Fibroblast of lung (primary cell): Measurements from ENCODE around the gene RAPH1. TPM values are rescaled to one million over a fixed set of nuclear protein-coding genes. Genes with fewer than 3 reads are reported as not detected.

Experiments
- DNase-seq, 2 donors: peaks; one replicate each; pipeline versions ENCODE4 v3.0.0 to v3.0.0-alpha.2; 2010; ENCODE audit warnings: low read depth in 2 of 2
- H2AFZ ChIP-seq: 2 replicates; pipeline ENCODE4 v1.5.1; 2012; ENCODE audit warnings: low read length, control low read depth, inconsistent platforms
- H3K27ac ChIP-seq: 2 replicates; pipeline ENCODE4 v1.5.1; 2011; ENCODE audit warnings: low read length, control low read depth; ENCODE audit not compliant: insufficient read depth
- H3K27me3 ChIP-seq: 2 replicates; pipeline ENCODE4 v1.5.1; 2011; ENCODE audit warnings: mild to moderate bottlenecking, low read length; ENCODE audit not compliant: control insufficient read depth, insufficient read depth
- H3K36me3 ChIP-seq: 2 replicates; pipeline ENCODE4 v1.5.1; 2011; ENCODE audit warnings: low read length; ENCODE audit not compliant: control insufficient read depth, insufficient read depth
- H3K4me1 ChIP-seq: 2 replicates; pipeline ENCODE4 v1.5.1; 2011; ENCODE audit warnings: low read length; ENCODE audit not compliant: control insufficient read depth, insufficient read depth; ENCODE audit errors: extremely low read depth
- H3K4me2 ChIP-seq: 2 replicates; pipeline ENCODE4 v1.5.1; 2011; ENCODE audit warnings: low read length, control low read depth; ENCODE audit not compliant: insufficient read depth; ENCODE audit errors: extremely low read depth
- H3K4me3 ChIP-seq, 4 experiments: fragments of 200-600 bp in 1 of 4; sonication (generic) in 1 of 4; replicated peaks in 1 of 4; 2 replicates each; pipeline ENCODE4 v1.5.1; 2011 to 2016; ENCODE audit warnings: low read length in 4 of 4, low read depth in 3 of 4, mild to moderate bottlenecking in 3 of 4, control low read depth in 2 of 4, inconsistent platforms in 1 of 4, mixed read lengths in 1 of 4; ENCODE audit not compliant: insufficient read depth in 1 of 4; ENCODE audit errors: control extremely low read depth in 1 of 4
- H3K79me2 ChIP-seq: 2 replicates; pipeline ENCODE4 v1.5.1; 2012; ENCODE audit warnings: mild to moderate bottlenecking, low read length, inconsistent platforms; ENCODE audit not compliant: control insufficient read depth, insufficient read depth
- H3K9ac ChIP-seq: 2 replicates; pipeline ENCODE4 v1.5.1; 2011; ENCODE audit warnings: mild to moderate bottlenecking, low read length, control low read depth; ENCODE audit not compliant: insufficient read depth
- H3K9me3 ChIP-seq: 2 replicates; pipeline ENCODE4 v1.5.1; 2012; ENCODE audit warnings: low read depth, low read length; ENCODE audit not compliant: control insufficient read depth, insufficient read depth
- H4K20me1 ChIP-seq: 2 replicates; pipeline ENCODE4 v1.5.1; 2011; ENCODE audit warnings: low read length; ENCODE audit not compliant: control insufficient read depth, insufficient read depth; ENCODE audit errors: extremely low read depth
- EZH2 ChIP-seq: IDR thresholded peaks from 2 replicates; pipeline ENCODE4 v1.5.1; 2012; ENCODE audit warnings: low read length, control low read depth, mild to moderate bottlenecking; ENCODE audit errors: missing control alignments
- polyA plus RNA-seq, 2 donors: library from polyadenylated mRNA; depleted of rRNA in 1 of 2; stranded (reverse) in 1 of 2; unstranded in 1 of 2; fragments of >200 nt; gene quantifications; 2 replicates each; pipeline ENCODE4 v1.2.1, GENCODE V29; 2011 to 2012; ENCODE audit warnings: missing spikeins in 1 of 2
- total RNA-seq: library from RNA; depleted of rRNA; stranded (reverse); fragments of >200 nt; gene quantifications from 2 replicates; pipeline ENCODE4 v1.2.1, GENCODE V29; 2014
- TF ChIP-seq, protein P1 (sequence below), 2 donors: IDR thresholded peaks in 1 of 2; conservative IDR thresholded peaks in 1 of 2; 1 replicate in 1 of 2; 2 replicates in 1 of 2; pipeline ENCODE4 v1.5.1; 2011 to 2012; ENCODE audit warnings: low read length in 2 of 2, control low read depth in 1 of 2, inconsistent platforms in 1 of 2, low read depth in 1 of 2, mild to moderate bottlenecking in 1 of 2

The RAPH1 gene
- total and polyA plus RNA-seq, 2 donors (not counting 1 experiment from before 2014, with no cell fraction given): 14.1 to 21.1 TPM

DNA sequence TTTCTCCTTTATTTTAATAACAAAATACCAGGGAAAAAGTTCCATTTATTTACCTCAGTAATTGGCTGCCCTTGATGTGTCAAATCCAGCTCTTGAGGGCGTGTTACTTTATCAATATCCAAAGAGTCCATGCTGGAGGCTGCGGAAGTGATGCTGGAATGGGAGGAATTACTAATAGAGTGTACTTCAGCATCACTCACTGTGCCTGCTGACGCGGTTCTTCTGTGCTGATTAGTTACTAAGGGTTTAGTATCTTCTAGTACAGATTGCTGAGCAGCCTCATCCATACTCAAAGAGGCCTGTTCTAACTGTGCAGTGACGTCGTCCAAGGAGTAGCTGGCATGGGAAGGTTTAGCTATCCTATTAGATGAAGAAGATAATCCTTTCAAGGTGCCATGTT lies 45.6 kb downstream of the RAPH1 start:
- H2AFZ ChIP-seq: no peak overlapping the region
- H3K79me2 ChIP-seq: no peaks in the 10 kb centered on the region
- peaks cover 7% of the 10 kb centered on the region for H3K4me1 ChIP-seq
- peaks cover 1% of the 10 kb centered on the region for H3K36me3 ChIP-seq
- no peak for TF ChIP-seq EZH2
- TF ChIP-seq, protein P1, sequence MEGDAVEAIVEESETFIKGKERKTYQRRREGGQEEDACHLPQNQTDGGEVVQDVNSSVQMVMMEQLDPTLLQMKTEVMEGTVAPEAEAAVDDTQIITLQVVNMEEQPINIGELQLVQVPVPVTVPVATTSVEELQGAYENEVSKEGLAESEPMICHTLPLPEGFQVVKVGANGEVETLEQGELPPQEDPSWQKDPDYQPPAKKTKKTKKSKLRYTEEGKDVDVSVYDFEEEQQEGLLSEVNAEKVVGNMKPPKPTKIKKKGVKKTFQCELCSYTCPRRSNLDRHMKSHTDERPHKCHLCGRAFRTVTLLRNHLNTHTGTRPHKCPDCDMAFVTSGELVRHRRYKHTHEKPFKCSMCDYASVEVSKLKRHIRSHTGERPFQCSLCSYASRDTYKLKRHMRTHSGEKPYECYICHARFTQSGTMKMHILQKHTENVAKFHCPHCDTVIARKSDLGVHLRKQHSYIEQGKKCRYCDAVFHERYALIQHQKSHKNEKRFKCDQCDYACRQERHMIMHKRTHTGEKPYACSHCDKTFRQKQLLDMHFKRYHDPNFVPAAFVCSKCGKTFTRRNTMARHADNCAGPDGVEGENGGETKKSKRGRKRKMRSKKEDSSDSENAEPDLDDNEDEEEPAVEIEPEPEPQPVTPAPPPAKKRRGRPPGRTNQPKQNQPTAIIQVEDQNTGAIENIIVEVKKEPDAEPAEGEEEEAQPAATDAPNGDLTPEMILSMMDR (conservative IDR thresholded peaks at IDR 0.05 in 1 of 2, IDR thresholded peaks at IDR 0.05 in 1 of 2; ENCODE audit: low read depth in 1 of 2, low read length in 2 of 2): no peak
- no peaks in the 10 kb centered on the region for H3K27me3 ChIP-seq
- no peak overlapping the region for H3K9ac ChIP-seq
- H3K4me3 ChIP-seq: no peak overlapping the region
- H3K4me2 ChIP-seq: no peak overlapping the region
- no peak for DNase-seq
- no peak overlapping the region for H3K27ac ChIP-seq
- no peaks in the 10 kb centered on the region for H4K20me1 ChIP-seq
- no peaks in the 10 kb centered on the region for H3K9me3 ChIP-seq

DNA sequence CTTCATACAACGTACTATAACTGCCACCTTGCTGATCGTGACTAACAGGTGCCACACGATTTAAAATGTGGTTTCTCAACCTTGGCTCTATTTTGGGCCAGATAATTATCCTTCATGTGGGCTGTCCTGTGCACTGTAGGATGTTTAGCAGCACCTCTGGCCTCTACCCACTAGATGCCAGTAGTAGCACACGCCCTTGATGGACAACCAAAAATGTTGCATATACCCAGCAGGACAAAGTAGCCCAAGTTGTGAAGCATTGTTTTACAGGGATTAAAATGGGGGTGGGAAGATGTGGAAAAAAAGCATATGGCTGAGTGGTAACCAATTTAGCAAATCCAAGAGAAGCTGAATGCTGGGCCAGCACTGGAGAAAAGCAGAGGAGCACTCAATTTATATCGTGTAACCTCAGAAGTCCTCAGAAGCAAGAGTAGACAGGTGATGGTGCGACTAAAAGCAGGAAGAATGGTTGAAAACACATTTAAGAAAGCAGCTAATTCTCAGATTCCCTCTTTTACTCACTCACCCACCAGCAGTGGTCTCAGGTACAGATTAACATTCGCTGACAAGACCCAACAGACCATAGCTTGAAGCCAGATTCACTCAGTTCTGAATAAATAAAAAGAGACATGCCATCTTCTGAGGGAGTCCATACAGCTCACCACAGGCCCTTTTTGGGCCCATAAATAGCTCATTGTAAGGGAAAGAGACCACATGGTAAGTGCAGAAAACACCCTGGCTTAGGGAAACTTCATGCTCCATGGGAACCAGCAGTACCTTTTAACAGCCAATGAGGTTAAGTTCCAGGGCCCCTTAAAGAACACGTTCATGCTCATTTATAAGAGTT lies 50.6 kb downstream of the RAPH1 start:
- no peaks in the 10 kb centered on the region for H4K20me1 ChIP-seq
- H3K36me3 ChIP-seq: peaks cover 3% of the 10 kb centered on the region
- peak; percentile 18 to 52 for DNase-seq
- no peaks in the 10 kb centered on the region for H3K27me3 ChIP-seq
- peaks cover 2% of the 10 kb centered on the region for H3K79me2 ChIP-seq
- H3K9ac ChIP-seq: no peak overlapping the region
- no peak overlapping the region for H3K4me2 ChIP-seq
- no peaks in the 10 kb centered on the region for H3K9me3 ChIP-seq
- TF ChIP-seq, protein P1 (conservative IDR thresholded peaks at IDR 0.05 in 1 of 2, IDR thresholded peaks at IDR 0.05 in 1 of 2; ENCODE audit: low read depth in 1 of 2, low read length in 2 of 2): peak; percentile 53 to 56
- TF ChIP-seq EZH2: no peak
- no peak overlapping the region for H3K4me3 ChIP-seq
- no peak overlapping the region for H3K27ac ChIP-seq
- H3K4me1 ChIP-seq: no peaks in the 10 kb centered on the region
- H2AFZ ChIP-seq: no peak overlapping the region

DNA sequence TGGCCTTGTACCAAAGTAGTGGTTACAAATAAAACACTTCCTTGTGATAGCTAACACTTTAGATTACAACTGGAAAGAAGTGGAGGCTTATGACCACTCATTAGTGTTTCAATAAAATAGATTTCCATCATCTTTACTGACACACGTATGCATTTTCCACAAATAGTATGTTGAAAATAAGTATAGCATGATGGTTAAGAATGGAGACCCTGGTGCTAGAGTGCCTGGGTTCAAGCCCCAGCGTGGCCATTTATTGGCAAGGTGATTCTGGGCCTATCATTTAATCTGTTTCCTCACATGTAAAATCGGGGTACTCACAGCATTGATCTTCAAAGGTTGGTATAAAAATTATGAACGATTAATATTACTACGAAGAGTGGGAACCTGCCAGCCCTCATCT lies 54.5 kb downstream of the RAPH1 start:
- no peak for DNase-seq
- Histone ChIP-seq H3K79me2 (peaks cover 2% of the 10 kb centered on the region), H3K9me3 (no peaks in the 10 kb centered on the region), H3K27me3 (no peaks in the 10 kb centered on the region), H3K27ac (no peak overlapping the region), H3K4me1 (no peaks in the 10 kb centered on the region), H3K4me3 (no peak overlapping the region), H2AFZ (no peak overlapping the region), H3K4me2 (no peak overlapping the region), H4K20me1 (no peaks in the 10 kb centered on the region), H3K36me3 (peaks cover 2% of the 10 kb centered on the region), H3K9ac (no peak overlapping the region)
- no peak for TF ChIP-seq EZH2
- TF ChIP-seq, protein P1 (conservative IDR thresholded peaks at IDR 0.05 in 1 of 2, IDR thresholded peaks at IDR 0.05 in 1 of 2; ENCODE audit: low read depth in 1 of 2, low read length in 2 of 2): no peak
